Osteocyte (in vitro differentiated cells): ENCODE data around the gene EPS15. TPM values are rescaled to one million over a fixed set of nuclear protein-coding genes. Genes with fewer than 3 reads are reported as not detected.

Source experiments
- DNase-seq: peaks from one replicate; pipeline ENCODE4 v3.0.0; 2021; ENCODE audit warnings: mixed read lengths; ENCODE audit not compliant: unreplicated experiment; ENCODE audit errors: extremely low spot score
- H3K27ac Mint-ChIP-seq: one replicate; pipeline ENCODE4 v1.8.0; 2021; ENCODE audit warnings: mild to moderate bottlenecking, mixed read lengths; ENCODE audit not compliant: unreplicated experiment
- H3K27me3 Mint-ChIP-seq: one replicate; pipeline ENCODE4 v1.8.0; 2021; ENCODE audit warnings: mixed read lengths; ENCODE audit not compliant: unreplicated experiment
- H3K36me3 Mint-ChIP-seq: one replicate; pipeline ENCODE4 v1.8.0; 2021; ENCODE audit warnings: mixed read lengths; ENCODE audit not compliant: unreplicated experiment
- H3K4me1 Mint-ChIP-seq: one replicate; pipeline ENCODE4 v1.8.0; 2021; ENCODE audit warnings: mixed read lengths; ENCODE audit not compliant: unreplicated experiment
- H3K4me3 Mint-ChIP-seq: one replicate; pipeline ENCODE4 v1.8.0; 2021; ENCODE audit warnings: mild to moderate bottlenecking, moderate library complexity, mixed read lengths; ENCODE audit not compliant: unreplicated experiment
- H3K9me3 Mint-ChIP-seq: one replicate; pipeline ENCODE4 v1.8.0; 2021; ENCODE audit warnings: mixed read lengths; ENCODE audit not compliant: unreplicated experiment
- total RNA-seq: library from RNA; stranded (reverse); gene quantifications from 2 replicates; pipeline ENCODE4 v1.2.1, GENCODE V29; 2021
- TF ChIP-seq, protein P1 (sequence below): fragments of 200-600 bp; sonication (generic); IDR thresholded peaks from 2 replicates; pipeline ENCODE4 v1.5.0; 2021; ENCODE audit warnings: antibody characterized with exemption, mild to moderate bottlenecking, moderate library complexity

The EPS15 gene
- total RNA-seq, 1 donor from 2014 or later: 62.4 TPM

DNA sequence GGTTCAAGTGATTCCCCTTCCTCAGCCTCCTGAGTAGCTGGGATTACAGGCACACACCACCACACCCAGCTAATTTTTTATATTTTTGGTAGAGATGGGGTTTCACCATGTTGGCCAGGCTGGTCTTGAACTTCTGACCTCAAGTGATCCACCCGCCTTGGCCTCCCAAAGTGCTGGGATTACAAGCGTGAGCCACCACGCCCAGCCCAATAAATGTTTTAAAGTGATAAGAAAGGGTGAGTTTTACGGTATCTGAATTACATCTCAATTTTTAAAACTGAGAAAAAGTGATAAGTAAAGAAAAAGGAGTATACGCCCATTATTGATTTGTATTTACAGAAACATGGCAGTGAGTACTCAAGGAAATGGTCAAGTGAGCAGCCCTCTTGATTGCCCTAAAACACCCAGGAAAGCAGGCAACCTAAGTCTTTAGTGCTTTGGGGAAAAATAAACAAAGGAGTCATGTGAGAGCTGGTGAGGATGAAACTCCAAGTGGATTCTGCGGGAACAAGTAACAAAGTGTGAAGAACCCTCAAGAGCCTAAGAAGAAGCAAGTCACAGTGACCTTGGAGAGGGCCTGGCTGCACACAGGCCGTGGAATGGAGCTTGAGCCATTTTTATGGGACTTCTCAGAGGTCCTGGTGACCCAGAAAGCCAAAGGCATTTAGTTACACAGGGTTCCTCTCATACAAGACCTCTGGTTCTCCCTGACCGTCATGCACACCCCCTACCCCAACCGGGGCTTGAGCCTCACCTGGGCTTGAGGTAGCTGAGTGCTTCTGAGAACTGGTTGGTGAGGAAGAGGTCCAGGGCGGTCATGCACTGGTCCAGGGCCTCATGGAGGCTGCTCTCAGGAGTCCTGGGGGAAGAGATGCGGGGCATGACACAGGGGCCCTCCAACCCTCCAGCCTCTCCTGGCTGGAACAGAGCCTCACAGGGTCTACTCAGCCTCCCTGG is 197.8 kb downstream of the EPS15 start:
- peaks cover 20% of the 10 kb centered on the region for H3K4me1 Mint-ChIP-seq
- no peak overlapping the region for H3K27ac Mint-ChIP-seq
- H3K27me3 Mint-ChIP-seq: no peaks in the 10 kb centered on the region
- H3K9me3 Mint-ChIP-seq: no peaks in the 10 kb centered on the region
- no peaks in the 10 kb centered on the region for H3K36me3 Mint-ChIP-seq
- H3K4me3 Mint-ChIP-seq: no peak overlapping the region
- TF ChIP-seq, protein P1, sequence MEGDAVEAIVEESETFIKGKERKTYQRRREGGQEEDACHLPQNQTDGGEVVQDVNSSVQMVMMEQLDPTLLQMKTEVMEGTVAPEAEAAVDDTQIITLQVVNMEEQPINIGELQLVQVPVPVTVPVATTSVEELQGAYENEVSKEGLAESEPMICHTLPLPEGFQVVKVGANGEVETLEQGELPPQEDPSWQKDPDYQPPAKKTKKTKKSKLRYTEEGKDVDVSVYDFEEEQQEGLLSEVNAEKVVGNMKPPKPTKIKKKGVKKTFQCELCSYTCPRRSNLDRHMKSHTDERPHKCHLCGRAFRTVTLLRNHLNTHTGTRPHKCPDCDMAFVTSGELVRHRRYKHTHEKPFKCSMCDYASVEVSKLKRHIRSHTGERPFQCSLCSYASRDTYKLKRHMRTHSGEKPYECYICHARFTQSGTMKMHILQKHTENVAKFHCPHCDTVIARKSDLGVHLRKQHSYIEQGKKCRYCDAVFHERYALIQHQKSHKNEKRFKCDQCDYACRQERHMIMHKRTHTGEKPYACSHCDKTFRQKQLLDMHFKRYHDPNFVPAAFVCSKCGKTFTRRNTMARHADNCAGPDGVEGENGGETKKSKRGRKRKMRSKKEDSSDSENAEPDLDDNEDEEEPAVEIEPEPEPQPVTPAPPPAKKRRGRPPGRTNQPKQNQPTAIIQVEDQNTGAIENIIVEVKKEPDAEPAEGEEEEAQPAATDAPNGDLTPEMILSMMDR: no peak
- no peak for DNase-seq

DNA sequence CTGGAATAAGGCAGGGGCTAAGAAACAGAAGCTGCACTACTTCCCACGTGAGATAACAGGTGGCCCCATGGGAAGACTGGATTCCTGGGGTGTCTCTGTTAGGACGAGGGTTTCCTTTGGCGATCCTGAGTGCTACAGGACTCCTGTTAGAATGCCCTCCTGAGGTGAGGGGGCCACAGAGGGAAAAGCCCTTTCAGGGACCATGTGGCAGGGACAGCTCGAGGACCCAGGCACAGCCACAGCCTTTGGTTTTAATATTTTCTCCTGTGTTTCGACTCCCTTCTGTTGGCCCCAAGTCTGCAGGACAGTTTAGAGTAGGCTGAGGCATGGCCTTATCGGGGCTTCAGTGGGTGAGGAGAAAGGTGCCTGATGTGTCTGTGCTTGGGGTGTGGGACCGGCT is 201.3 kb downstream of the EPS15 start:
- H3K4me1 Mint-ChIP-seq: peaks cover 14% of the 10 kb centered on the region
- TF ChIP-seq, protein P1: no peak
- H3K9me3 Mint-ChIP-seq: no peaks in the 10 kb centered on the region
- H3K27me3 Mint-ChIP-seq: no peaks in the 10 kb centered on the region
- H3K27ac Mint-ChIP-seq: no peak overlapping the region
- DNase-seq: no peak
- no peak overlapping the region for H3K4me3 Mint-ChIP-seq
- H3K36me3 Mint-ChIP-seq: no peaks in the 10 kb centered on the region

DNA sequence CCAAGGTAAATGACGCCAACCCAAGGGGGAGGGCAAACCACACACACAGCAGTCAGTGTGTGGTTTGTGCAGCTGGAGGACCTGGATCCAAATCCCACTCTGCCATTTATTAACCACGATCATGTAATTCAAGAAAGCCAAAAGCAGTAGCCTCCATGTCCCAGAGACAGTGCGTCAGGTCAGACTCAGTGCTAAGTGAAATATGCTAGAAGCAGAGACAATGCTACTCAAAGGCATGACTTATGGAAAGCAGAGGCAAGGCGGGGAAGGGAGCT is 202.3 kb downstream of the EPS15 start:
- Mint-ChIP-seq H3K9me3 (no peaks in the 10 kb centered on the region), H3K4me3 (no peak overlapping the region), H3K27me3 (no peaks in the 10 kb centered on the region), H3K27ac (no peak overlapping the region), H3K4me1 (peaks cover 8% of the 10 kb centered on the region), H3K36me3 (no peaks in the 10 kb centered on the region)
- TF ChIP-seq, protein P1: no peak
- no peak for DNase-seq

DNA sequence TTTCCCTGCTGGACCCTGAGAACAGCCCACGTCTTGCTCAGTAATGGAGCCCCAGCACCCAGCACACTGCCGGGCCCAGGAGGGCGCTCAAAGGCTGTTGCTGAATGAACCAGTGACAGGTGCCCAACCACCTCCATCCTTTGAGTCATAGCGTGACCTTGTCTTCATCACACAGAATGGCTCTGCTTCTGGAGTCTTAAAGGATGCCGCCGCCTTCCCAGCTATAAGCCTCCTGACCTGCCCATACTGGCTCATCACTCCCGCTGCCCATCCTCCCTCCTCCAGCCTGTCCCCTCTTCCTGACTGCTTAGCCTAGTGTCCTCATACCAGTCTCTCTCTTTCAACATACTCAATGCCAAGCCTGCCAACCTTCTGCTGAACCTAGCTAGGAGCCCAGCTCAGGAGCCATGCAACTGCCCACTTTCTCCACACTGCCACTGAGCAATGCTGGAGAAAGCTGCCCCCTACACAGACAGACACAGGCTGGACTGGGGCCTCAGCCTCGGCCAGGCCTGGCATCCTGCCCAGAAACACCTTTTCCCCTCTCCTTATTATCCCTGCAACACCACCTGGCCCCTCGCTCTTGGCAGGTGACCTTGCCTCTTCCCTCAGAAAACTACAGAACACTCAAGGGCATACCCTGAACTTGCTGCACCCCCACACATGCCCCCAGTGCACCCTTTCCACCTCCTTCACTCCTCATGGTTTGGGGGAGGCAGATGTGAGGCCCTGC is 202.8 kb downstream of the EPS15 start:
- no peak for DNase-seq
- H3K27ac Mint-ChIP-seq: no peak overlapping the region
- H3K4me1 Mint-ChIP-seq: peaks cover 8% of the 10 kb centered on the region
- H3K36me3 Mint-ChIP-seq: no peaks in the 10 kb centered on the region
- H3K27me3 Mint-ChIP-seq: no peaks in the 10 kb centered on the region
- H3K9me3 Mint-ChIP-seq: no peaks in the 10 kb centered on the region
- TF ChIP-seq, protein P1: no peak
- H3K4me3 Mint-ChIP-seq: no peak overlapping the region

DNA sequence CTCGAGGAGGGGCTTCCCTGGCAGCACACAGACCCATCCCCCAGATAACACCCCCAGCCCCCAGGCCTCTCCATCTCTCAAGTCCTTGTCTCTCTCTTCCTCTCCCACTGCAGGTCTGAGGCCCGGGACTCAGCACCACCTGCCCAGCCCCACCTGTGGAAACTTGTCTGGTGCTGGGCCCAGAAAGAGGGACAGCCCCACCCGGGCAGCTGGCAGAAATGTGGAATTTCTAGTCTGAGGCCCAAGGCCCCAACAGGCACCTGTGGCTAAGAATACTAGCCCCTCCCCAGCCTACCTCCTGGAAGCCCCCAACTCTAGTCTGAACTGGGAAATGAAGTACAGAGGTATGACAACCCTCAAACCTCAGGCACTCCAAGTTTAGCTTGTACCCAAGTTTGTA is 204.1 kb downstream of the EPS15 start:
- Mint-ChIP-seq H3K4me3 (no peak overlapping the region), H3K27ac (no peak overlapping the region), H3K27me3 (no peaks in the 10 kb centered on the region), H3K4me1 (peaks cover 8% of the 10 kb centered on the region), H3K9me3 (no peaks in the 10 kb centered on the region), H3K36me3 (no peaks in the 10 kb centered on the region)
- DNase-seq: no peak
- TF ChIP-seq, protein P1: no peak
